Uterus (tissue), 4 donors: Measurements from ENCODE around the gene DPP6. TPM values are rescaled to one million over a fixed set of nuclear protein-coding genes. Genes with fewer than 3 reads are reported as not detected.

Experiments
- DNase-seq, 2 donors: peaks; one replicate each; pipeline ENCODE4 v3.0.0-alpha.2; 2019 to 2020
- H3K27ac ChIP-seq, 2 donors: fragments of 200-600 bp; sonication (generic); 1 replicate in 1 of 2; 2 replicates in 1 of 2; pipeline ENCODE4 v1.5.1; 2016 to 2018
- H3K27me3 ChIP-seq, 2 donors: fragments of 200-600 bp; sonication (generic); one replicate each; pipeline ENCODE4 v1.5.1; 2018 to 2019; ENCODE audit warnings: control low read depth in 1 of 2
- H3K36me3 ChIP-seq, 2 donors: fragments of 200-600 bp; sonication (generic); one replicate each; pipeline ENCODE4 v1.5.1; 2019; ENCODE audit warnings: control low read depth in 1 of 2
- H3K4me1 ChIP-seq, 2 donors: fragments of 200-600 bp; sonication (generic); one replicate each; pipeline ENCODE4 v1.5.1; 2018 to 2019; ENCODE audit warnings: control low read depth in 1 of 2
- H3K4me3 ChIP-seq, 2 donors: fragments of 200-600 bp; sonication (generic); 1 replicate in 1 of 2; 2 replicates in 1 of 2; pipeline ENCODE4 v1.5.1; 2018 to 2019; ENCODE audit warnings: mild to moderate bottlenecking in 1 of 2
- H3K9me3 ChIP-seq, 2 donors: fragments of 200-600 bp; sonication (generic); one replicate each; pipeline ENCODE4 v1.5.1; 2019; ENCODE audit warnings: control low read depth in 1 of 2
- POLR2A ChIP-seq, 2 donors: fragments of 450-650 bp; IDR thresholded peaks; one replicate each; pipeline ENCODE4 v1.6.1; 2016; ENCODE audit warnings: antibody characterized with exemption in 2 of 2, mild to moderate bottlenecking in 1 of 2, moderate library complexity in 1 of 2
- intact Hi-C: fragments of 100-400 bp; cut with DNase I; formaldehyde crosslinking; loops from one replicate; pipeline ENCODE4 v1.15.1; 2023; ENCODE audit warnings: low total_unique reads
- total RNA-seq, 4 donors: library from RNA; depleted of rRNA in 3 of 4; stranded (reverse); fragments of >200 nt in 3 of 4; gene quantifications; one replicate each; pipeline versions ENCODE4 v1.1.0 to v1.2.4, GENCODE V29; 2014 to 2023
- TF ChIP-seq, protein P1 (sequence below), 4 experiments: fragments of 200-600 bp in 2 of 4; fragments of 450-650 bp in 2 of 4; sonication (generic) in 2 of 4; IDR thresholded peaks; one replicate each; pipeline ENCODE4 v1.5.1; 2016 to 2019; ENCODE audit warnings: antibody characterized with exemption in 4 of 4, mild to moderate bottlenecking in 2 of 4, moderate library complexity in 1 of 4
- donor health status: DM: yes; HTN: yes; CAD: no.

The DPP6 gene
- total RNA-seq, 4 donors from 2014 or later, result 4.1 to 107 (median 42.7) TPM

DNA sequence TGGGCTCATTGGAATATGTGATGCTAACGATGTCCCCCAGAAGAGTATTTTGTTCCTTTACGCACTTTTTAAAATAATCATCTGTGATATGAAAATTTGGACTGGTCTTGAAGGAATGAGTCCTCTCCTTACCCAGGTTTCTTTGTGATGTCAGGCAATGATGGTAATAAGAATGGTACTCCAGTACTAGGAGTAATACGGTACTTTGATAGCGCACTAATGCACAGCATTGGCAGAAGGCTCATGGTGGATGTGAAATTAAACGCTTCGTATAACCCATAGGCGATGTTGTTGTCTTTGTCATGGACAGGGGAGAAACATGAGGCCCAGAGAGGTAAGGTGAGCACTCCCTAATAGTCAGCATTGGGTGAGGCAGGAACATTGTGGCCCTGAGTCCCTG lies 125.4 kb downstream of the DPP6 start:
- no peak for TF ChIP-seq POLR2A (IDR thresholded peaks at IDR 0.05)
- TF ChIP-seq, protein P1, sequence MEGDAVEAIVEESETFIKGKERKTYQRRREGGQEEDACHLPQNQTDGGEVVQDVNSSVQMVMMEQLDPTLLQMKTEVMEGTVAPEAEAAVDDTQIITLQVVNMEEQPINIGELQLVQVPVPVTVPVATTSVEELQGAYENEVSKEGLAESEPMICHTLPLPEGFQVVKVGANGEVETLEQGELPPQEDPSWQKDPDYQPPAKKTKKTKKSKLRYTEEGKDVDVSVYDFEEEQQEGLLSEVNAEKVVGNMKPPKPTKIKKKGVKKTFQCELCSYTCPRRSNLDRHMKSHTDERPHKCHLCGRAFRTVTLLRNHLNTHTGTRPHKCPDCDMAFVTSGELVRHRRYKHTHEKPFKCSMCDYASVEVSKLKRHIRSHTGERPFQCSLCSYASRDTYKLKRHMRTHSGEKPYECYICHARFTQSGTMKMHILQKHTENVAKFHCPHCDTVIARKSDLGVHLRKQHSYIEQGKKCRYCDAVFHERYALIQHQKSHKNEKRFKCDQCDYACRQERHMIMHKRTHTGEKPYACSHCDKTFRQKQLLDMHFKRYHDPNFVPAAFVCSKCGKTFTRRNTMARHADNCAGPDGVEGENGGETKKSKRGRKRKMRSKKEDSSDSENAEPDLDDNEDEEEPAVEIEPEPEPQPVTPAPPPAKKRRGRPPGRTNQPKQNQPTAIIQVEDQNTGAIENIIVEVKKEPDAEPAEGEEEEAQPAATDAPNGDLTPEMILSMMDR (IDR thresholded peaks at IDR 0.05), result no peak
- Histone ChIP-seq H3K27me3 (no peaks in the 10 kb centered on the region), H3K27ac (no peak overlapping the region), H3K9me3 (no peaks in the 10 kb centered on the region), H3K4me1 (no peaks in the 10 kb centered on the region), H3K4me3 (no peak overlapping the region), H3K36me3 (no peaks in the 10 kb centered on the region)
- no peak for DNase-seq
- intact Hi-C loops, result no loop called here

DNA sequence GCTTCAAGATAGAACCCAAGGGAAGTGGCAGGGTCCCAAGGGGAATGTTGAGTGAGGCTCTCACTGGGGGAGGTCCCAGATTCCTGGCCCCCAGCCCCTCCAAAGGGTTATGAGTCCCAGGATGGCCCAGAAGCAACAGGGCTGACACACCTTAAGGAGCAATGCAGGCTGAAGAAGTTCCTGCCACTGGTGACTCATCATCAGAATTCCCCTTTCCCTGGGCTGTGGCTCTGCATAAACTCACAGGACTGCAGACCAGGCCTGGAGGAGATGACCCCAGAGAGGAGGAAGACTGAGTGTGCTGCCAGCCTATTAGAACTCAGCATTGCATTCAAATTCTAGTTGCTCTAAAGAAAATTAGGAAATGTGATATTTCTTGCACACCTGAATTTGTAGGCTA lies 126.7 kb downstream of the DPP6 start:
- no peak for DNase-seq
- Histone ChIP-seq H3K9me3 (no peaks in the 10 kb centered on the region), H3K4me3 (no peak overlapping the region), H3K36me3 (no peaks in the 10 kb centered on the region), H3K27me3 (no peaks in the 10 kb centered on the region), H3K4me1 (no peaks in the 10 kb centered on the region), H3K27ac (no peak overlapping the region)
- TF ChIP-seq, protein P1 (IDR thresholded peaks at IDR 0.05), result no peak
- no peak for TF ChIP-seq POLR2A (IDR thresholded peaks at IDR 0.05)
- intact Hi-C loops, result no loop called here

GRCh38 chr7:154183482-154183881 lies 131.3 kb downstream of the DPP6 start:
- H3K27me3 ChIP-seq, result no peaks in the 10 kb centered on the region
- no peaks in the 10 kb centered on the region for H3K9me3 ChIP-seq
- no peaks in the 10 kb centered on the region for H3K4me1 ChIP-seq
- no peak overlapping the region for H3K27ac ChIP-seq
- intact Hi-C loops, result no loop called here
- no peaks in the 10 kb centered on the region for H3K36me3 ChIP-seq
- H3K4me3 ChIP-seq, result no peak overlapping the region
- no peak for DNase-seq
- TF ChIP-seq POLR2A (IDR thresholded peaks at IDR 0.05), result no peak
- TF ChIP-seq, protein P1 (IDR thresholded peaks at IDR 0.05), result no peak

GRCh38 chr7:154183946-154184345 lies 131.7 kb downstream of the DPP6 start:
- H3K27ac ChIP-seq, result no peak overlapping the region
- H3K4me3 ChIP-seq, result no peak overlapping the region
- no peak for DNase-seq
- H3K4me1 ChIP-seq, result no peaks in the 10 kb centered on the region
- H3K36me3 ChIP-seq, result no peaks in the 10 kb centered on the region
- no peaks in the 10 kb centered on the region for H3K27me3 ChIP-seq
- intact Hi-C loops, result no loop called here
- H3K9me3 ChIP-seq, result no peaks in the 10 kb centered on the region
- TF ChIP-seq, protein P1 (IDR thresholded peaks at IDR 0.05), result no peak
- TF ChIP-seq POLR2A (IDR thresholded peaks at IDR 0.05), result no peak

DNA sequence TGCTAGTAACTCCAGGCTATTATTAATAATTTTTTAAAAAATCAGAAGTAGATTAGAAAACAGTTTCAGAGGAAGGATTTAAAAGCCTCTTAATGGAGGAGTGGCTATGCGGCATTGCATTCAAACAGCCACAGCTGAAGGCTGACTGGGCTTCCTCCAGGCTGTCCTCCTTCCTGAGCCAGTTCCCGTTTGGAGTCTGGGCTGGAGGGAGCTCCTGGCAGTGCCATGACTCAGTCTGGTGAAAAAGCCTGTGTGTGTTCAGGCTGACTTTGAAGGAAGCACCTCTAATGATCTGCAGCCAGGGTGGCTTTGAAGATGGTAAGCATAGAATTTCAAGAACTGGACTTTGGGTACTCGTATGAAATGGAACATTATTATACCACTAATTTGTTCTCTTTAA lies 134.6 kb downstream of the DPP6 start:
- Histone ChIP-seq H3K9me3 (no peaks in the 10 kb centered on the region), H3K4me3 (no peak overlapping the region), H3K36me3 (no peaks in the 10 kb centered on the region), H3K4me1 (no peaks in the 10 kb centered on the region), H3K27ac (no peak overlapping the region), H3K27me3 (no peaks in the 10 kb centered on the region)
- DNase-seq, result no peak
- intact Hi-C loops, result no loop called here
- TF ChIP-seq, protein P1 (IDR thresholded peaks at IDR 0.05), result no peak
- no peak for TF ChIP-seq POLR2A (IDR thresholded peaks at IDR 0.05)
